Glutamatergic neuron (in vitro differentiated cells): Measurements from ENCODE around the gene ADCY10. TPM values are rescaled to one million over a fixed set of nuclear protein-coding genes. Genes with fewer than 3 reads are reported as not detected.
"Not testable (repeated sequence)": the region's sequence is repeated elsewhere in the genome, so short reads cannot be mapped to it uniquely, and the experiment has no call there.

Experiments
- DNase-seq: peaks from one replicate; pipeline ENCODE4 v3.0.0; 2022
- H3K27ac Mint-ChIP-seq: one replicate; pipeline ENCODE4 v1.8.0; 2020; ENCODE audit warnings: mild to moderate bottlenecking, mixed read lengths, inconsistent platforms; ENCODE audit not compliant: unreplicated experiment
- H3K27me3 Mint-ChIP-seq: one replicate; pipeline ENCODE4 v1.8.0; 2020; ENCODE audit warnings: mild to moderate bottlenecking, moderate library complexity, mixed read lengths, inconsistent platforms; ENCODE audit not compliant: unreplicated experiment
- H3K36me3 Mint-ChIP-seq: one replicate; pipeline ENCODE4 v1.8.0; 2020; ENCODE audit warnings: mild to moderate bottlenecking, mixed read lengths, inconsistent platforms; ENCODE audit not compliant: unreplicated experiment
- H3K4me1 Mint-ChIP-seq: one replicate; pipeline ENCODE4 v1.8.0; 2020; ENCODE audit warnings: mild to moderate bottlenecking, low read depth, mixed read lengths, inconsistent platforms; ENCODE audit not compliant: unreplicated experiment
- H3K4me3 Mint-ChIP-seq: one replicate; pipeline ENCODE4 v1.8.0; 2020; ENCODE audit warnings: mild to moderate bottlenecking, mixed read lengths, inconsistent platforms; ENCODE audit not compliant: unreplicated experiment
- H3K9me3 Mint-ChIP-seq: one replicate; pipeline ENCODE4 v1.8.0; 2020; ENCODE audit warnings: mild to moderate bottlenecking, moderate library complexity, mixed read lengths, inconsistent platforms; ENCODE audit not compliant: unreplicated experiment
- CTCF ChIP-seq: fragments of 200-600 bp; sonication (generic); IDR thresholded peaks from one replicate; pipeline ENCODE4 v1.5.0; 2021; ENCODE audit not compliant: partially characterized antibody, unreplicated experiment
- total RNA-seq: library from RNA; stranded (reverse); fragmentation: NEBNext Ultra II Directional; extraction: Animal tissue kit (Norgen Biotek cat#: 25700); gene quantifications from one replicate; pipeline ENCODE4 v1.2.1, GENCODE V29; 2021; ENCODE audit not compliant: unreplicated experiment

Gene ADCY10
- total RNA-seq, 1 donor from 2014 or later, result 0.07 TPM

GRCh38 chr1:167833904-167834303, 80.0 kb downstream of the ADCY10 start:
- Mint-ChIP-seq H3K27ac (no peak overlapping the region), H3K9me3 (no peaks in the 10 kb centered on the region), H3K36me3 (no peaks in the 10 kb centered on the region), H3K4me3 (no peak overlapping the region), H3K4me1 (no peaks in the 10 kb centered on the region), H3K27me3 (no peaks in the 10 kb centered on the region)
- no peak for DNase-seq
- TF ChIP-seq CTCF, result no peak

GRCh38 chr1:167832693-167833092, 81.2 kb downstream of the ADCY10 start:
- DNase-seq, result no peak
- H3K27ac Mint-ChIP-seq, result no peak overlapping the region

GRCh38 chr1:167830668-167831067, 83.3 kb downstream of the ADCY10 start:
- not testable (repeated sequence) for H3K27me3 Mint-ChIP-seq, H3K9me3 Mint-ChIP-seq, H3K4me3 Mint-ChIP-seq, DNase-seq, H3K27ac Mint-ChIP-seq, H3K4me1 Mint-ChIP-seq, H3K36me3 Mint-ChIP-seq

More at GRCh38 chr1:167832693-167833092, 81.2 kb downstream of the ADCY10 start:
- H3K9me3 Mint-ChIP-seq, result no peaks in the 10 kb centered on the region
- H3K4me3 Mint-ChIP-seq, result no peak overlapping the region
- no peaks in the 10 kb centered on the region for H3K4me1 Mint-ChIP-seq
- no peak for TF ChIP-seq CTCF
- H3K27me3 Mint-ChIP-seq, result no peaks in the 10 kb centered on the region
- H3K36me3 Mint-ChIP-seq, result no peaks in the 10 kb centered on the region

GRCh38 chr1:167829868-167830267, 84.1 kb downstream of the ADCY10 start:
- no peak for DNase-seq
- Mint-ChIP-seq H3K36me3 (no peaks in the 10 kb centered on the region), H3K27me3 (no peaks in the 10 kb centered on the region), H3K27ac (no peak overlapping the region), H3K9me3 (no peaks in the 10 kb centered on the region), H3K4me1 (no peaks in the 10 kb centered on the region), H3K4me3 (no peak overlapping the region)
- TF ChIP-seq CTCF, result no peak

GRCh38 chr1:167826127-167826526, 87.8 kb downstream of the ADCY10 start:
- H3K4me1 Mint-ChIP-seq, result no peaks in the 10 kb centered on the region
- no peaks in the 10 kb centered on the region for H3K27me3 Mint-ChIP-seq
- H3K27ac Mint-ChIP-seq, result no peak overlapping the region
- no peaks in the 10 kb centered on the region for H3K36me3 Mint-ChIP-seq
- TF ChIP-seq CTCF, result no peak
- no peaks in the 10 kb centered on the region for H3K9me3 Mint-ChIP-seq
- no peak for DNase-seq
- H3K4me3 Mint-ChIP-seq, result no peak overlapping the region

GRCh38 chr1:167825419-167826079, 88.4 kb downstream of the ADCY10 start:
- no peak for TF ChIP-seq CTCF
- Mint-ChIP-seq H3K4me1 (no peaks in the 10 kb centered on the region), H3K27me3 (no peaks in the 10 kb centered on the region), H3K9me3 (no peaks in the 10 kb centered on the region), H3K36me3 (no peaks in the 10 kb centered on the region), H3K4me3 (no peak overlapping the region), H3K27ac (no peak overlapping the region)
- no peak for DNase-seq
